Small intestine (tissue), 7 donors: ENCODE results near the gene NUDCD3. TPM values are rescaled to one million over a fixed set of nuclear protein-coding genes. Genes with fewer than 3 reads are reported as not detected.

Experiments
- DNase-seq, 2 donors: peaks; one replicate each; pipeline versions ENCODE4 v3.0.0 to v3.0.0-alpha.2; 2013
- FAIRE-seq: peaks from 2 replicates; lab custom pipeline; 2012; peaks lifted over from hg19 to GRCh38; lab: Jason Lieb, UNC
- H3K27ac ChIP-seq, 3 donors: one replicate each; pipeline ENCODE4 v1.5.1; 2013; ENCODE audit warnings: low read length in 2 of 3, mild to moderate bottlenecking in 2 of 3, control low read depth in 1 of 3, inconsistent platforms in 1 of 3, low read depth in 1 of 3, moderate library complexity in 1 of 3
- H3K27me3 ChIP-seq, 3 donors: one replicate each; pipeline ENCODE4 v1.6.1; 2013; ENCODE audit warnings: low read length in 3 of 3, inconsistent platforms in 1 of 3; ENCODE audit not compliant: control insufficient read depth in 3 of 3, insufficient read depth in 3 of 3
- H3K36me3 ChIP-seq, 3 donors: one replicate each; pipeline ENCODE4 v1.6.1; 2013; ENCODE audit warnings: low read length in 3 of 3, inconsistent platforms in 1 of 3, low read depth in 1 of 3, mild to moderate bottlenecking in 1 of 3, moderate library complexity in 1 of 3; ENCODE audit not compliant: control insufficient read depth in 3 of 3, insufficient read depth in 2 of 3
- H3K4me1 ChIP-seq, 3 donors: one replicate each; pipeline ENCODE4 v1.6.1; 2013; ENCODE audit warnings: low read length in 2 of 3, inconsistent platforms in 1 of 3, low read depth in 1 of 3, mild to moderate bottlenecking in 1 of 3, moderate library complexity in 1 of 3; ENCODE audit not compliant: control insufficient read depth in 3 of 3, insufficient read depth in 2 of 3
- H3K4me3 ChIP-seq, 3 donors: one replicate each; pipeline ENCODE4 v1.5.1; 2013; ENCODE audit warnings: low read length in 3 of 3, control low read depth in 1 of 3, inconsistent platforms in 1 of 3, low read depth in 1 of 3, mild to moderate bottlenecking in 1 of 3, moderate library complexity in 1 of 3
- H3K9me3 ChIP-seq, 2 donors: one replicate each; pipeline ENCODE4 v1.6.1; 2013; ENCODE audit warnings: low read depth in 1 of 2, low read length in 1 of 2; ENCODE audit not compliant: control insufficient read depth in 2 of 2, insufficient read depth in 1 of 2
- WGBS, 3 donors: extraction: QIAGEN DNeasy Blood & Tissue Kit; methylation state at CpG; one replicate each; pipeline ENCODE4 v1.1.7; 2013; 5-methylcytosine and 5-hydroxymethylcytosine counted together
- polyA plus RNA-seq, 4 donors: library from polyadenylated mRNA; stranded (reverse) in 3 of 4; unstranded in 1 of 4; fragments of 200-250 nt in 3 of 4; fragments of 120-200 nt in 1 of 4; gene quantifications; one replicate each; pipeline versions ENCODE4 v1.2.1 to v1.2.3, GENCODE V29; 2013
- donor health status: healthy with polysubstance abuse.
- donor health status: control.
- donor health status: control.
- donor health status: Bipolar disorder and iron deficiency.
- donor health status: healthy.

Gene NUDCD3
- polyA plus RNA-seq, 4 donors, result 13.4 to 67.0 (median 25.6) TPM

GRCh38 chr7:44338600-44338999 is 151.9 kb downstream of the NUDCD3 start:
- no peaks in the 10 kb centered on the region for H3K4me1 ChIP-seq
- 67 to 74% (median 69%) methylated on average over 3 of the region's 3 CpGs for WGBS, 3 donors
- H3K4me3 ChIP-seq, result no peak overlapping the region
- H3K27me3 ChIP-seq, result no peaks in the 10 kb centered on the region
- no peak overlapping the region for H3K27ac ChIP-seq
- H3K36me3 ChIP-seq, result no peaks in the 10 kb centered on the region
- DNase-seq, result no peak
- peaks cover 0 to 16% of the 10 kb centered on the region in 2 donors for H3K9me3 ChIP-seq
- no peak for FAIRE-seq

GRCh38 chr7:44336491-44336890 is 154.0 kb downstream of the NUDCD3 start:
- no peak for DNase-seq
- peaks cover 0 to 9% of the 10 kb centered on the region in 2 donors for H3K9me3 ChIP-seq
- H3K4me1 ChIP-seq, result no peaks in the 10 kb centered on the region
- WGBS, 3 donors, result 90 to 92% (median 91%) methylated on average over 11 of the region's 11 CpGs
- no peak for FAIRE-seq
- no peaks in the 10 kb centered on the region for H3K27me3 ChIP-seq
- no peaks in the 10 kb centered on the region for H3K36me3 ChIP-seq
- no peak overlapping the region for H3K4me3 ChIP-seq
- no peak overlapping the region for H3K27ac ChIP-seq

GRCh38 chr7:44335184-44335583 is 155.3 kb downstream of the NUDCD3 start:
- 84 to 94% (median 87%) methylated on average over 4 of the region's 4 CpGs for WGBS, 3 donors
- Histone ChIP-seq H3K27ac (no peak overlapping the region), H3K4me1 (no peaks in the 10 kb centered on the region), H3K27me3 (no peaks in the 10 kb centered on the region), H3K4me3 (no peak overlapping the region), H3K36me3 (no peaks in the 10 kb centered on the region), H3K9me3 (peaks cover 0 to 9% of the 10 kb centered on the region in 2 donors)
- no peak for FAIRE-seq
- no peak for DNase-seq

GRCh38 chr7:44334734-44335097 is 155.7 kb downstream of the NUDCD3 start:
- WGBS, 3 donors, result 87 to 93% (median 92%) methylated on average over 11 of the region's 11 CpGs
- Histone ChIP-seq H3K27me3 (no peaks in the 10 kb centered on the region), H3K4me3 (no peak overlapping the region), H3K4me1 (no peaks in the 10 kb centered on the region), H3K27ac (no peak overlapping the region), H3K36me3 (no peaks in the 10 kb centered on the region), H3K9me3 (peaks cover 0 to 9% of the 10 kb centered on the region in 2 donors)
- DNase-seq, result no peak
- no peak for FAIRE-seq

- DNase-seq (no peak), FAIRE-seq (no peak)
- Histone ChIP-seq H3K36me3 (no peaks in the 10 kb centered on the region), H3K4me3 (no peak overlapping the region), H3K27ac (no peak overlapping the region), H3K9me3 (peaks cover 0 to 9% of the 10 kb centered on the region in 2 donors), H3K4me1 (no peaks in the 10 kb centered on the region), H3K27me3 (no peaks in the 10 kb centered on the region)
- 73 to 87% (median 87%) methylated on average over 19 of the region's 19 CpGs for WGBS, 3 donors
These were observed 156.3 kb downstream of the NUDCD3 start for GRCh38 chr7:44333911-44334733.

GRCh38 chr7:44331682-44332081 is 158.8 kb downstream of the NUDCD3 start:
- Histone ChIP-seq H3K27ac (no peak overlapping the region), H3K9me3 (peaks cover 0 to 7% of the 10 kb centered on the region in 2 donors), H3K4me1 (no peaks in the 10 kb centered on the region), H3K36me3 (no peaks in the 10 kb centered on the region), H3K4me3 (no peak overlapping the region), H3K27me3 (peaks cover 0 to 10% (median 5%) of the 10 kb centered on the region in 3 donors)
- WGBS, 3 donors, result 59 to 67% (median 66%) methylated on average over 5 of the region's 5 CpGs
- DNase-seq (no peak), FAIRE-seq (no peak)

- FAIRE-seq (no peak), DNase-seq (peak; percentile 46 to 66)
- 22 to 50% (median 39%) methylated on average over 6 of the region's 6 CpGs for WGBS, 3 donors
- Histone ChIP-seq H3K4me1 (no peaks in the 10 kb centered on the region), H3K9me3 (no peaks in the 10 kb centered on the region), H3K27ac (no peak overlapping the region), H3K27me3 (peaks cover 6 to 20% (median 11%) of the 10 kb centered on the region in 3 donors), H3K36me3 (no peaks in the 10 kb centered on the region), H3K4me3 (no peak overlapping the region)
These were observed 160.1 kb downstream of the NUDCD3 start for GRCh38 chr7:44330331-44330730.

GRCh38 chr7:44329888-44330287 is 160.6 kb downstream of the NUDCD3 start:
- FAIRE-seq (no peak), DNase-seq (no peak)
- no peaks in the 10 kb centered on the region for H3K36me3 ChIP-seq
- H3K4me1 ChIP-seq, result no peaks in the 10 kb centered on the region
- no peaks in the 10 kb centered on the region for H3K9me3 ChIP-seq
- peaks cover 11 to 20% (median 11%) of the 10 kb centered on the region in 3 donors for H3K27me3 ChIP-seq
- WGBS, 3 donors, result 36 to 62% (median 47%) methylated on average over 3 of the region's 3 CpGs
- H3K4me3 ChIP-seq, result no peak overlapping the region
- H3K27ac ChIP-seq, result no peak overlapping the region
